ENCODE results near the gene TTPAL. TPM values are rescaled to one million over a fixed set of nuclear protein-coding genes. Genes with fewer than 3 reads are reported as not detected.

Gene TTPAL
- total RNA-seq, 1 experiment from 2014 or later: 21.1 TPM

DNA sequence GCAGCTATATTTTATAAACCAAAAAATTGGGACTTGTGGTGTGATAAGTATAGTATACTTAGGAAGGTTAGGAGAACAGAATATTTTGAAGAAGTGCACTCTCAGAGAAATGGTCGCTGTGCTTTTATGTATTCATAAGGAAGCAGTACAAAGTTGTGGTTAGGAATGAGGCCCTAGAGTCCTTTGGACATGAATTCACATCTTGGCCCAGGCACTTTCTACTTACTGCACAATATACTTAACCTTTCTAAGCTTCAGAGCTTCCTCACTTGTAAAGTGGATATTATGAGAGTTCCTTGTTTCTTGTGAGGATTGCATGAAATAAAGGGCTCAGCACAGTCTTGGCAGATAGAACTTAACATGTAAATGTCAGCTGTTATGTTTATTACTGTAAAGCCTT is 67.2 kb downstream of the TTPAL start:
- H4K91ac ChIP-seq (ENCODE audit: insufficient read length, low read depth, low read length): no peak overlapping the region
- Mint-ChIP-seq H3K4me1 (peaks cover 4 to 8% of the 10 kb centered on the region in 2 experiments), H3K27ac (no peak overlapping the region)

More for the DNA sequence above, 67.2 kb downstream of the TTPAL start:
- TF ChIP-seq, protein P1, sequence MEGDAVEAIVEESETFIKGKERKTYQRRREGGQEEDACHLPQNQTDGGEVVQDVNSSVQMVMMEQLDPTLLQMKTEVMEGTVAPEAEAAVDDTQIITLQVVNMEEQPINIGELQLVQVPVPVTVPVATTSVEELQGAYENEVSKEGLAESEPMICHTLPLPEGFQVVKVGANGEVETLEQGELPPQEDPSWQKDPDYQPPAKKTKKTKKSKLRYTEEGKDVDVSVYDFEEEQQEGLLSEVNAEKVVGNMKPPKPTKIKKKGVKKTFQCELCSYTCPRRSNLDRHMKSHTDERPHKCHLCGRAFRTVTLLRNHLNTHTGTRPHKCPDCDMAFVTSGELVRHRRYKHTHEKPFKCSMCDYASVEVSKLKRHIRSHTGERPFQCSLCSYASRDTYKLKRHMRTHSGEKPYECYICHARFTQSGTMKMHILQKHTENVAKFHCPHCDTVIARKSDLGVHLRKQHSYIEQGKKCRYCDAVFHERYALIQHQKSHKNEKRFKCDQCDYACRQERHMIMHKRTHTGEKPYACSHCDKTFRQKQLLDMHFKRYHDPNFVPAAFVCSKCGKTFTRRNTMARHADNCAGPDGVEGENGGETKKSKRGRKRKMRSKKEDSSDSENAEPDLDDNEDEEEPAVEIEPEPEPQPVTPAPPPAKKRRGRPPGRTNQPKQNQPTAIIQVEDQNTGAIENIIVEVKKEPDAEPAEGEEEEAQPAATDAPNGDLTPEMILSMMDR (conservative IDR thresholded peaks at IDR 0.05): no peak
- H3K36me3 Mint-ChIP-seq (ENCODE audit: insufficient read depth in 1 of 3, low read depth in 3 of 3): no peaks in the 10 kb centered on the region
- Histone ChIP-seq H4K5ac (ENCODE audit: insufficient read length, low read depth, low read length) (no peak overlapping the region), H3K23ac (ENCODE audit: insufficient read length, low read depth, low read length) (no peak overlapping the region), H3K9me3 (ENCODE audit: control insufficient read depth, low read depth, low read length) (no peaks in the 10 kb centered on the region), H3K23me2 (ENCODE audit: insufficient read length, low read depth, low read length, poor library complexity, severe bottlenecking) (no peaks in the 10 kb centered on the region), H2BK5ac (ENCODE audit: insufficient read length, low read length) (no peak overlapping the region), H3K4me2 (ENCODE audit: insufficient read depth, insufficient read length, low read length) (no peak overlapping the region), H3T11ph (ENCODE audit: low read length) (no peak overlapping the region), H3K79me2 (ENCODE audit: insufficient read depth, low read length) (0 out of 2 replicates have a peak, but pooled peaks cover 2% of the 10 kb centered on the region), H3K27ac (ENCODE audit: insufficient read length, low read depth, low read length) (no peak overlapping the region), H3K18ac (ENCODE audit: insufficient read length, low read depth, low read length) (no peak overlapping the region), H2AFZ (ENCODE audit: low read length) (no peak overlapping the region), H3K79me1 (ENCODE audit: insufficient read depth, low read depth, low read length, poor library complexity, severe bottlenecking) (no peaks in the 10 kb centered on the region), H3K9ac (ENCODE audit: extremely low read depth, insufficient read length, low read length) (no peak overlapping the region), H2BK12ac (ENCODE audit: insufficient read length, low read depth, low read length) (no peak overlapping the region), H4K8ac (replicated peaks; ENCODE audit: insufficient read length, low read depth, low read length) (no peak overlapping the region), H3K56ac (ENCODE audit: insufficient read length, low read depth, low read length) (no peak overlapping the region), H4K20me1 (ENCODE audit: control insufficient read depth, insufficient read depth, insufficient read length) (no peaks in the 10 kb centered on the region), H2AK5ac (ENCODE audit: insufficient read length, low read length) (no peak overlapping the region), H3K4ac (ENCODE audit: low read depth, low read length) (no peak overlapping the region), H2BK120ac (ENCODE audit: low read depth, low read length, poor library complexity, severe bottlenecking) (no peak overlapping the region), H3K27me3 (ENCODE audit: insufficient read depth, low read length) (no peaks in the 10 kb centered on the region), H3K14ac (ENCODE audit: insufficient read depth, low read length) (no peak overlapping the region), H2BK20ac (ENCODE audit: low read depth, low read length, poor library complexity, severe bottlenecking) (no peak overlapping the region), H3K4me1 (ENCODE audit: insufficient read depth, low read length) (no peaks in the 10 kb centered on the region; the same call in 1 of the 2 replicates), H2BK15ac (ENCODE audit: low read depth, low read length) (no peak overlapping the region)
- H3K9me3 Mint-ChIP-seq: no peaks in the 10 kb centered on the region
- H3K4me3 Mint-ChIP-seq: no peak overlapping the region
- no peak for DNase-seq
- no CpG with 5 or more reads among the region's 1 CpG for WGBS (ENCODE audit: extremely low coverage, insufficient read length, low lambda C conversion rate)
- no peaks in the 10 kb centered on the region for H3K27me3 Mint-ChIP-seq (ENCODE audit: low read depth)

Data from H9 (cell line).